Measurements from ENCODE around the gene SNIP1.
A peak's percentile ranks its signal among the peaks of the same experiment; 100 is the strongest.

SNIP1 gene

DNA sequence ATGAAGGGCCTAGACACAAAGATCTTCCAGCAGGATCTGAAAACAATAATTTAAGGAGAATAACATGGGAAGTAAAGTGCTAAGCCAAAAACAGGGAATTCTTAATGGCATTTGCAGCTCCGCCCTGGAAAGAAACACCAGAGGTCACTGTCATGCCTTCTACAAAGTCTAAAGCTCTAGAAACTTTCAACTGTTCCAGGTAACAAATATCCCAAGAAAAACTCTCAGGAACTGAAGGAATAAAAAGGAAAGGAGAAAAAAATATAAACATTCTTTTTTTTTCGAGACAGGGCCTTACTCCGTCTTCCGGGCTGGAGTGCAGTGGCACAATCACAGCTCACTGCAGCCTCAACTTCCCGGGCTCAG, 66.5 kb downstream of the SNIP1 start:
- DNase-seq: no peak

GRCh38 chr1:37486680-37487618, 67.1 kb downstream of the SNIP1 start:
- H3K36me3 ChIP-seq (replicated peaks; ENCODE audit: insufficient read depth, low read length): peaks cover 2% of the 10 kb centered on the region; the same call in 1 of the 2 replicates
- TF ChIP-seq CTCF (IDR thresholded peaks at IDR 0.05; ENCODE audit: low read length): peak; percentile 98
- TF ChIP-seq EZH2phosphoT487 (IDR thresholded peaks at IDR 0.05; ENCODE audit: low read length): no peak
- no peak for TF ChIP-seq EZH2 (optimal IDR thresholded peaks at IDR 0.05; ENCODE audit: low read depth, low read length)
- peaks cover 1% of the 10 kb centered on the region; the same call in 1 of the 2 replicates for H3K79me2 ChIP-seq (ENCODE audit: low read length)
- H2AFZ ChIP-seq (ENCODE audit: low read length): no peak overlapping the region
- H4K20me1 ChIP-seq (ENCODE audit: insufficient read depth, low read length): 0 out of 2 replicates have a peak, but pooled peaks cover 3% of the 10 kb centered on the region
- H3K9ac ChIP-seq (ENCODE audit: low read length): no peak overlapping the region
- no peak overlapping the region for H3K27ac ChIP-seq (ENCODE audit: low read length)
- H3K9me3 ChIP-seq (replicated peaks; ENCODE audit: insufficient read depth, low read length): no peaks in the 10 kb centered on the region
- H3K27me3 ChIP-seq (replicated peaks; ENCODE audit: insufficient read depth, low read length): no peaks in the 10 kb centered on the region
- H3F3A ChIP-seq (ENCODE audit: insufficient read depth, low read length): peaks cover 28% of the 10 kb centered on the region
- H3K9me2 ChIP-seq (replicated peaks; ENCODE audit: insufficient read depth, low read length): no peaks in the 10 kb centered on the region
- DNase-seq: peak; percentile 67
- no peaks in the 10 kb centered on the region for H3K4me1 ChIP-seq (ENCODE audit: low read length)
- no peak overlapping the region for H3K4me2 ChIP-seq (ENCODE audit: low read depth, low read length)
- no peak overlapping the region for H3K4me3 ChIP-seq (ENCODE audit: low read length)

More for the DNA sequence above, 66.5 kb downstream of the SNIP1 start:
- TF ChIP-seq CTCF (IDR thresholded peaks at IDR 0.05; ENCODE audit: low read length): no peak
- TF ChIP-seq EZH2 (optimal IDR thresholded peaks at IDR 0.05; ENCODE audit: low read depth, low read length): no peak
- no peak for TF ChIP-seq EZH2phosphoT487 (IDR thresholded peaks at IDR 0.05; ENCODE audit: low read length)
- no peaks in the 10 kb centered on the region for H3K79me2 ChIP-seq (ENCODE audit: low read length)
- no peak overlapping the region for H3K27ac ChIP-seq (ENCODE audit: low read length)
- H3K27me3 ChIP-seq (replicated peaks; ENCODE audit: insufficient read depth, low read length): no peaks in the 10 kb centered on the region
- no peaks in the 10 kb centered on the region for H3K9me3 ChIP-seq (replicated peaks; ENCODE audit: insufficient read depth, low read length)
- H3F3A ChIP-seq (ENCODE audit: insufficient read depth, low read length): peaks cover 21% of the 10 kb centered on the region
- H2AFZ ChIP-seq (ENCODE audit: low read length): no peak overlapping the region
- H3K9ac ChIP-seq (ENCODE audit: low read length): no peak overlapping the region
- H4K20me1 ChIP-seq (ENCODE audit: insufficient read depth, low read length): no peaks in the 10 kb centered on the region
- no peak overlapping the region for H3K4me2 ChIP-seq (ENCODE audit: low read depth, low read length)
- no peaks in the 10 kb centered on the region for H3K36me3 ChIP-seq (replicated peaks; ENCODE audit: insufficient read depth, low read length)
- H3K4me1 ChIP-seq (ENCODE audit: low read length): no peaks in the 10 kb centered on the region
- no peaks in the 10 kb centered on the region for H3K9me2 ChIP-seq (replicated peaks; ENCODE audit: insufficient read depth, low read length)
- no peak overlapping the region for H3K4me3 ChIP-seq (ENCODE audit: low read length)

GRCh38 chr1:37485902-37486679, 68.0 kb downstream of the SNIP1 start:
- Histone ChIP-seq H3K4me2 (ENCODE audit: low read depth, low read length) (no peak overlapping the region), H3F3A (ENCODE audit: insufficient read depth, low read length) (peaks cover 32% of the 10 kb centered on the region), H3K9ac (ENCODE audit: low read length) (no peak overlapping the region), H2AFZ (ENCODE audit: low read length) (no peak overlapping the region), H3K27ac (ENCODE audit: low read length) (no peak overlapping the region), H4K20me1 (ENCODE audit: insufficient read depth, low read length) (0 out of 2 replicates have a peak, but pooled peaks cover 5% of the 10 kb centered on the region), H3K27me3 (replicated peaks; ENCODE audit: insufficient read depth, low read length) (no peaks in the 10 kb centered on the region), H3K9me2 (replicated peaks; ENCODE audit: insufficient read depth, low read length) (no peaks in the 10 kb centered on the region), H3K4me3 (ENCODE audit: low read length) (no peak overlapping the region), H3K36me3 (replicated peaks; ENCODE audit: insufficient read depth, low read length) (peaks cover 9% of the 10 kb centered on the region; the same call in 1 of the 2 replicates), H3K4me1 (ENCODE audit: low read length) (no peaks in the 10 kb centered on the region), H3K9me3 (replicated peaks; ENCODE audit: insufficient read depth, low read length) (no peaks in the 10 kb centered on the region), H3K79me2 (ENCODE audit: low read length) (peaks cover 10% of the 10 kb centered on the region)
- DNase-seq: no peak
- TF ChIP-seq CTCF (IDR thresholded peaks at IDR 0.05; ENCODE audit: low read length): no peak
- no peak for TF ChIP-seq EZH2phosphoT487 (IDR thresholded peaks at IDR 0.05; ENCODE audit: low read length)
- no peak for TF ChIP-seq EZH2 (optimal IDR thresholded peaks at IDR 0.05; ENCODE audit: low read depth, low read length)

All from MM.1S (cell line).